ENCODE data around the gene GCSAM.
A peak's percentile ranks its signal among the peaks of the same experiment; 100 is the strongest.

GRCh38 chr3:112111785-112112402 is 21.2 kb downstream of the GCSAM start:
- TF ChIP-seq MYC (IDR thresholded peaks at IDR 0.05; ENCODE audit: borderline replicate concordance, low read length) (no peak), CTCF (IDR thresholded peaks at IDR 0.05) (peak; percentile 60), HOXA7 (CRISPR knock-in tag; IDR thresholded peaks at IDR 0.05) (no peak), MAX (IDR thresholded peaks at IDR 0.05) (no peak), ATOH8 (CRISPR knock-in tag; IDR thresholded peaks at IDR 0.05; ENCODE audit: low read depth) (no peak), CHD2 (IDR thresholded peaks at IDR 0.05; ENCODE audit: low read length, partially characterized antibody) (no peak)
